ENCODE data around the gene ATPAF1. TPM values are rescaled to one million over a fixed set of nuclear protein-coding genes. Genes with fewer than 3 reads are reported as not detected.
A peak's percentile ranks its signal among the peaks of the same experiment; 100 is the strongest.

Gene ATPAF1
- total and polyA plus RNA-seq, 2 experiments from 2014 or later: 46.3 to 66.3 TPM

- in situ Hi-C loops (cut with MboI): no loop called here
- Histone ChIP-seq H3K79me2 (ENCODE audit: insufficient read depth) (peaks cover 11% of the 10 kb centered on the region; the same call in 1 of the 2 replicates), H3K36me3 (ENCODE audit: low read depth) (no peaks in the 10 kb centered on the region), H3K9me3 (ENCODE audit: low read depth) (no peaks in the 10 kb centered on the region), H2AFZ (peak within 1 kb of the TSS; percentile 96), H3K4me2 (ENCODE audit: unreplicated experiment) (peak within 1 kb of the TSS; percentile 91), H3K27me3 (replicated peaks; ENCODE audit: insufficient read depth) (no peaks in the 10 kb centered on the region), H3K4me1 (ENCODE audit: insufficient read depth) (0 out of 2 replicates have a peak, but pooled peaks cover 3% of the 10 kb centered on the region), H3K9me2 (ENCODE audit: insufficient read depth) (no peaks in the 10 kb centered on the region), H3F3A (ENCODE audit: insufficient read depth) (no peaks in the 10 kb centered on the region; the same call in none of the 2 replicates), H3K4me3 (peak within 1 kb of the TSS; percentile 92), H3K9ac (peak within 1 kb of the TSS; percentile 80), H3K27ac (no peak within 1 kb of the TSS), H4K20me1 (ENCODE audit: insufficient read depth) (no peaks in the 10 kb centered on the region)
- no peak for TF ChIP-seq EZH2 (IDR thresholded peaks at IDR 0.05; ENCODE audit: insufficient read depth, poor library complexity, severe bottlenecking)
- TF ChIP-seq EZH2phosphoT487 (IDR thresholded peaks at IDR 0.05; ENCODE audit: insufficient read depth, low read depth): no peak
- 1 to 2% methylated on average over 46 to 53 of the region's 53 CpGs for WGBS, 2 experiments (ENCODE audit: low coverage in 1 of 2, low lambda C conversion rate in 2 of 2, missing lambda C conversion rate in 2 of 2)
- peak; percentile 93 for DNase-seq
These were observed 64.2 kb downstream of the ATPAF1 start, which contains the start of gene MKNK1 for GRCh38 chr1:46603858-46604549. TSS of gene MKNK1 (minus strand) at chr1:46604268. CDS start at chr1:46583327, 20,941 bp downstream.

DNA sequence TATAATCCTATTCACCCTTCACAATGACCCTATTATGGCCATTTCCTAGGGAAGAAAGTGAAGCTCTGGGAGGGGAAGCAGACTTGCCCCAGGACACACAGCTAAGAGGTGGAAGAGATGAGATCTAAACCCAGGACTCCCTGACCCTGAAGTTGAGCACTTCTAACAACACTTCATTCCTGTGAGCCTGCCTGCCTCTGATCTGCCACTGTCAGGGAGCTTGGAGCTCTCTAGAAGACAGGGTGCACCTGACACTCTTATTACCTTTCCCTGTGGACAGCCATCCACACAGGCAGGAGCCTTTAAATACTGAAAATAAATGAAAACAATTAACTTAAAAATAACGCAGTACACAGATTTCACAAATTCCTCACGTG lies 64.7 kb downstream of the ATPAF1 start:
- no peak for DNase-seq

DNA sequence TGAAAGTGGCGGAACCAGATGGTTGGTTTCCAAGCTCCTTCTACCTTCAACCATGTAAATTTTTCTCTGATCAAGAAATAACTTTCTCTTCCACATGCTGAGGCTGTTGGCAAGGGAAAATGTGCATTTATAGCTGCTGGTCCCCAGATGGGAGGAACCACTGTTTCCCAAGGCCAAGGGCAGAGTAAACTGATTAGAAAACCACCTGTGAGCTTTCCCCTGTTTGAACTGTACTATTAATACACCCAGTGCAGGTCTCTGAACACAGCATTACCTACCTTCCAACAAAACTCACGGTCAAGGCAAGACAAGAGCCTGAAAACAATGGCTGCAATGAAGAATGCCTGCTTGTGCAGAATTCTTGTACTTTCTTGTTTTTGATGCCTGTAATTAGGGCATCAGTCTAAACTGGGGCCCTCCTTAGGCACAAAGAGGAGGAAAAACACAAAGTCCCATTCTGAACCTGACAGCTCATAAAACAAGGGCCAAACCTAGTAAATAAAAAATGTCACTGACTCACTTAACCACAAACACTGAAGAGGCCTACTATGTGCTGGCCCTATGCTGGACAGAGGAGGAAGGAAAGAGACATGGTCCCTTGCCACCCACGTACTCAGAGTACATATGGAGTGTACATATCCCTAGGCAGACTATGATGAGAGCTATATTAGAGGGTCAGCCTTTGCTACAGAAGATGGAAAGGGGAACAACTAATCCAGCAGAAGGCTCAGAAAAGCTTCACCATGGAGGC lies 66.7 kb downstream of the ATPAF1 start:
- no peak overlapping the region for H2AFZ ChIP-seq
- no peak overlapping the region for H3K4me2 ChIP-seq (ENCODE audit: unreplicated experiment)
- peaks cover 11% of the 10 kb centered on the region; the same call in 1 of the 2 replicates for H3K79me2 ChIP-seq (ENCODE audit: insufficient read depth)
- 88 to 89% methylated on average over 3 of the region's 3 CpGs for WGBS, 2 experiments (ENCODE audit: low coverage in 1 of 2, low lambda C conversion rate in 2 of 2, missing lambda C conversion rate in 2 of 2)
- no peaks in the 10 kb centered on the region for H3K27me3 ChIP-seq (replicated peaks; ENCODE audit: insufficient read depth)
- no peaks in the 10 kb centered on the region for H3K36me3 ChIP-seq (ENCODE audit: low read depth)
- H3F3A ChIP-seq (ENCODE audit: insufficient read depth): no peaks in the 10 kb centered on the region; the same call in none of the 2 replicates
- no peak for DNase-seq
- no peak for TF ChIP-seq EZH2phosphoT487 (IDR thresholded peaks at IDR 0.05; ENCODE audit: insufficient read depth, low read depth)
- no peak for TF ChIP-seq EZH2 (IDR thresholded peaks at IDR 0.05; ENCODE audit: insufficient read depth, poor library complexity, severe bottlenecking)
- no peaks in the 10 kb centered on the region for H3K9me3 ChIP-seq (ENCODE audit: low read depth)
- H3K4me1 ChIP-seq (ENCODE audit: insufficient read depth): 0 out of 2 replicates have a peak, but pooled peaks cover 3% of the 10 kb centered on the region
- no peaks in the 10 kb centered on the region for H3K9me2 ChIP-seq (ENCODE audit: insufficient read depth)
- H3K27ac ChIP-seq: no peak overlapping the region
- H3K4me3 ChIP-seq: no peak overlapping the region
- H3K9ac ChIP-seq: no peak overlapping the region
- in situ Hi-C loops (cut with MboI): no loop called here
- no peaks in the 10 kb centered on the region for H4K20me1 ChIP-seq (ENCODE audit: insufficient read depth)

More for the DNA sequence above, 64.7 kb downstream of the ATPAF1 start:
- Histone ChIP-seq H3K4me3 (peak overlapping the region; percentile 92), H3K4me2 (ENCODE audit: unreplicated experiment) (peak overlapping the region; percentile 91), H3K27ac (no peak overlapping the region), H4K20me1 (ENCODE audit: insufficient read depth) (no peaks in the 10 kb centered on the region), H3F3A (ENCODE audit: insufficient read depth) (no peaks in the 10 kb centered on the region; the same call in none of the 2 replicates), H3K9me2 (ENCODE audit: insufficient read depth) (no peaks in the 10 kb centered on the region), H3K9me3 (ENCODE audit: low read depth) (no peaks in the 10 kb centered on the region), H3K27me3 (replicated peaks; ENCODE audit: insufficient read depth) (no peaks in the 10 kb centered on the region), H3K36me3 (ENCODE audit: low read depth) (no peaks in the 10 kb centered on the region), H2AFZ (peak overlapping the region; percentile 96), H3K4me1 (ENCODE audit: insufficient read depth) (0 out of 2 replicates have a peak, but pooled peaks cover 3% of the 10 kb centered on the region), H3K9ac (peak overlapping the region; percentile 80), H3K79me2 (ENCODE audit: insufficient read depth) (peaks cover 11% of the 10 kb centered on the region; the same call in 1 of the 2 replicates)
- 0 to 4% methylated on average over 2 of the region's 2 CpGs for WGBS, 2 experiments (ENCODE audit: low coverage in 1 of 2, low lambda C conversion rate in 2 of 2, missing lambda C conversion rate in 2 of 2)
- in situ Hi-C loops (cut with MboI): no loop called here
- TF ChIP-seq EZH2 (IDR thresholded peaks at IDR 0.05; ENCODE audit: insufficient read depth, poor library complexity, severe bottlenecking) (no peak), EZH2phosphoT487 (IDR thresholded peaks at IDR 0.05; ENCODE audit: insufficient read depth, low read depth) (no peak)

Data from GM23248 (cell line).